Measurements from ENCODE around the gene NPHP3. TPM values are rescaled to one million over a fixed set of nuclear protein-coding genes. Genes with fewer than 3 reads are reported as not detected.
"Not testable (repeated sequence)": the region's sequence is repeated elsewhere in the genome, so short reads cannot be mapped to it uniquely, and the experiment has no call there.

NPHP3 gene
- total and polyA plus RNA-seq, 2 experiments from 2014 or later, result 11.6 to 27.2 TPM

- DNase-seq, result no peak
- Histone ChIP-seq H3K79me2 (ENCODE audit: insufficient read depth) (peaks cover 13% of the 10 kb centered on the region), H2AFZ (no peak overlapping the region), H3K9ac (no peak overlapping the region), H3K4me3 (no peak overlapping the region), H3K4me1 (ENCODE audit: insufficient read depth) (peaks cover 22% of the 10 kb centered on the region), H4K20me1 (ENCODE audit: insufficient read depth) (no peaks in the 10 kb centered on the region), H3K36me3 (ENCODE audit: low read depth) (peaks cover 8% of the 10 kb centered on the region; the same call in 1 of the 2 replicates), H3K9me2 (ENCODE audit: insufficient read depth) (no peaks in the 10 kb centered on the region), H3K27ac (no peak overlapping the region), H3K9me3 (ENCODE audit: low read depth) (no peaks in the 10 kb centered on the region), H3K4me2 (ENCODE audit: unreplicated experiment) (no peak overlapping the region), H3K27me3 (replicated peaks; ENCODE audit: insufficient read depth) (no peaks in the 10 kb centered on the region), H3F3A (ENCODE audit: insufficient read depth) (peaks cover 5% of the 10 kb centered on the region)
- WGBS, 2 experiments (ENCODE audit: low coverage in 1 of 2, low lambda C conversion rate in 2 of 2, missing lambda C conversion rate in 2 of 2), result 47 to 52% methylated on average over 2 of the region's 2 CpGs
- TF ChIP-seq EZH2phosphoT487 (IDR thresholded peaks at IDR 0.05; ENCODE audit: insufficient read depth, low read depth) (no peak), EZH2 (IDR thresholded peaks at IDR 0.05; ENCODE audit: insufficient read depth, poor library complexity, severe bottlenecking) (no peak)
- in situ Hi-C loops (cut with MboI), result no loop called here
Observed at GRCh38 chr3:132642539-132642847, 79.7 kb downstream of the NPHP3 start.

GRCh38 chr3:132641837-132642538 lies 80.2 kb downstream of the NPHP3 start:
- no peaks in the 10 kb centered on the region for H3K9me2 ChIP-seq (ENCODE audit: insufficient read depth)
- WGBS, 2 experiments (ENCODE audit: low coverage in 1 of 2, low lambda C conversion rate in 2 of 2, missing lambda C conversion rate in 2 of 2), result 45 to 49% methylated on average over 5 of the region's 5 CpGs
- peaks cover 27% of the 10 kb centered on the region for H3K4me1 ChIP-seq (ENCODE audit: insufficient read depth)
- H3K27me3 ChIP-seq (replicated peaks; ENCODE audit: insufficient read depth), result no peaks in the 10 kb centered on the region
- H2AFZ ChIP-seq, result no peak overlapping the region
- no peaks in the 10 kb centered on the region for H4K20me1 ChIP-seq (ENCODE audit: insufficient read depth)
- H3K79me2 ChIP-seq (ENCODE audit: insufficient read depth), result peaks cover 9% of the 10 kb centered on the region; the same call in 1 of the 2 replicates
- H3K9ac ChIP-seq, result no peak overlapping the region
- peaks cover 5% of the 10 kb centered on the region for H3F3A ChIP-seq (ENCODE audit: insufficient read depth)
- H3K27ac ChIP-seq, result no peak overlapping the region
- H3K4me3 ChIP-seq, result no peak overlapping the region
- peak; percentile 76 for DNase-seq
- TF ChIP-seq EZH2 (IDR thresholded peaks at IDR 0.05; ENCODE audit: insufficient read depth, poor library complexity, severe bottlenecking) (no peak), EZH2phosphoT487 (IDR thresholded peaks at IDR 0.05; ENCODE audit: insufficient read depth, low read depth) (no peak)
- H3K9me3 ChIP-seq (ENCODE audit: low read depth), result no peaks in the 10 kb centered on the region
- in situ Hi-C loops (cut with MboI), result no loop called here
- peaks cover 8% of the 10 kb centered on the region; the same call in 1 of the 2 replicates for H3K36me3 ChIP-seq (ENCODE audit: low read depth)
- H3K4me2 ChIP-seq (ENCODE audit: unreplicated experiment), result no peak overlapping the region

- H3K79me2 ChIP-seq (ENCODE audit: insufficient read depth); H2AFZ ChIP-seq; H3F3A ChIP-seq (ENCODE audit: insufficient read depth); in situ Hi-C loops (cut with MboI); H3K9ac ChIP-seq; H3K27me3 ChIP-seq (replicated peaks; ENCODE audit: insufficient read depth); H4K20me1 ChIP-seq (ENCODE audit: insufficient read depth); H3K4me2 ChIP-seq (ENCODE audit: unreplicated experiment); H3K4me3 ChIP-seq; H3K9me3 ChIP-seq (ENCODE audit: low read depth); H3K36me3 ChIP-seq (ENCODE audit: low read depth); DNase-seq; H3K27ac ChIP-seq; H3K9me2 ChIP-seq (ENCODE audit: insufficient read depth): not testable (repeated sequence)
- WGBS, 2 experiments (ENCODE audit: low coverage in 1 of 2, low lambda C conversion rate in 2 of 2, missing lambda C conversion rate in 2 of 2), result 100% methylated on average over 1 to 2 of the region's 2 CpGs
- peaks cover 31% of the 10 kb centered on the region for H3K4me1 ChIP-seq (ENCODE audit: insufficient read depth)
Observed at GRCh38 chr3:132641427-132641826, 80.8 kb downstream of the NPHP3 start.

- no peak for DNase-seq
- Histone ChIP-seq H3K4me2 (ENCODE audit: unreplicated experiment) (no peak overlapping the region), H3K9me3 (ENCODE audit: low read depth) (no peaks in the 10 kb centered on the region), H3K79me2 (ENCODE audit: insufficient read depth) (no peaks in the 10 kb centered on the region), H3K36me3 (ENCODE audit: low read depth) (peaks cover 8% of the 10 kb centered on the region; the same call in 1 of the 2 replicates), H3K4me3 (no peak overlapping the region), H2AFZ (0 out of 2 replicates have a peak overlapping the region, but pooled peaks have one; percentile 1), H4K20me1 (ENCODE audit: insufficient read depth) (no peaks in the 10 kb centered on the region), H3K9me2 (ENCODE audit: insufficient read depth) (no peaks in the 10 kb centered on the region), H3K27me3 (replicated peaks; ENCODE audit: insufficient read depth) (no peaks in the 10 kb centered on the region), H3K4me1 (ENCODE audit: insufficient read depth) (peaks cover 31% of the 10 kb centered on the region), H3F3A (ENCODE audit: insufficient read depth) (peaks cover 5% of the 10 kb centered on the region), H3K27ac (no peak overlapping the region), H3K9ac (peak overlapping the region; percentile 12; the same call in 1 of the 2 replicates)
- in situ Hi-C loops (cut with MboI), result no loop called here
- TF ChIP-seq EZH2 (IDR thresholded peaks at IDR 0.05; ENCODE audit: insufficient read depth, poor library complexity, severe bottlenecking) (no peak), EZH2phosphoT487 (IDR thresholded peaks at IDR 0.05; ENCODE audit: insufficient read depth, low read depth) (no peak)
Observed at GRCh38 chr3:132638706-132639105, 83.5 kb downstream of the NPHP3 start.
